CD4-positive, alpha-beta T cell treated with Interleukin-6 for 4 hours (primary cell): ENCODE results near the gene ELMO3.
A peak's percentile ranks its signal among the peaks of the same experiment; 100 is the strongest.

ENCODE experiments used
- DNase-seq: peaks from one replicate; pipeline ENCODE4 v3.0.0-alpha.2; 2020; ENCODE audit warnings: mixed read lengths

The ELMO3 gene

GRCh38 chr16:67244387-67245185 lies 45.7 kb downstream of the ELMO3 start:
- peak; percentile 84 for DNase-seq

- no peak for DNase-seq
Measured at GRCh38 chr16:67245186-67245585, 46.3 kb downstream of the ELMO3 start.

DNA sequence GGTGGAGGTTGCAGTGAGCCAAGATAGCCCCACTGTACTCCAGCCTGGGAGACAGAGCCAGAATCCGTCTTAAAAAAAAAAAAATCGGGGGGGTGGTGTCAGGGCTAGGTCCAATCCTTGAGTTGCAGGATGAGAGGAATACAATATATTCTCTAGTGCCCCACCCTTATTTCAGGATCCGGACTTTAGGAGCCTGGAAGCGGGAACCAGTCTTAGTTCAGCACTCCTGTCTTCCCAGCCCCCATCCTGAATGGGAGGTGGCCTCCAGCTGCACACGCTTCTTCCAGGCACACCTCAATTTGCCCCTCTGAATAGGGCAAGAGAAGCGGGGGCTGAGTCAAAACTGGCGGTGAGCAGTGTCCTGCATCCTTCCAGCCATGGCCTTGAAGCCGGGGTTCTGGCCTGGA lies 46.7 kb downstream of the ELMO3 start:
- no peak for DNase-seq

DNA sequence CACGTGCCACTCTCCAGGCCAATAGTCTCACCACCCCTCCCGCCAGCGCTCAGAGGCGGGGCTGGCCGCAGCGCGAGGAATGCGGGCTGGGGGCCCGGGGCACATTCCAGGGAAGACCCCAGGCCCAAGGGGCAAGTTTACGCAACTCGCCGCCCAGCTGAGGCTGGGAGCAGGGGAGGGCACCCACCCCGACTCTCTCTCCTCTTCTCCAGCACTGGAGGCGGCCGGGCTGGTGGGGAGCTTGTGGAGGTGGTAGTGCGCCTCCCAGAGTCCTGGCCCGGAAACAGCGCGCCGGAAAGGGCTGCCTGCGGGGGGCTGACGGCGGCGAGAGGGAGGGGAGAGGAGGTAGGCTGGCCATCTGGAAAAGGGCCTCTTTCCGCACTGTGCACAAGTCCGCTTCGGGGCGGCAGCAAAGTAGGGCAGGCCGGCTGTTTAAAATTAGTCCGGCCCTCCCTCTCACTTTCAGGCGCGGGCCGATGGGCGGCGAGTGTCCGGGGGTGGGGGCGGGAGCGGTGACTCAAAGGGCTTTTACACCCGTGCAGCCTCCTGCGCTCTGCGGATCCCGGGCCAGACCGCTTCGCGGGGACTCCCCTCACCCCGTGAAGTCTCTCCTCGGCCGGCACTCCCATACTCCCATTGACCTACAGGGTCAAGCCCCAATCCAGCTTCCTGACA lies 47.3 kb downstream of the ELMO3 start:
- DNase-seq: peak; percentile 45

DNA sequence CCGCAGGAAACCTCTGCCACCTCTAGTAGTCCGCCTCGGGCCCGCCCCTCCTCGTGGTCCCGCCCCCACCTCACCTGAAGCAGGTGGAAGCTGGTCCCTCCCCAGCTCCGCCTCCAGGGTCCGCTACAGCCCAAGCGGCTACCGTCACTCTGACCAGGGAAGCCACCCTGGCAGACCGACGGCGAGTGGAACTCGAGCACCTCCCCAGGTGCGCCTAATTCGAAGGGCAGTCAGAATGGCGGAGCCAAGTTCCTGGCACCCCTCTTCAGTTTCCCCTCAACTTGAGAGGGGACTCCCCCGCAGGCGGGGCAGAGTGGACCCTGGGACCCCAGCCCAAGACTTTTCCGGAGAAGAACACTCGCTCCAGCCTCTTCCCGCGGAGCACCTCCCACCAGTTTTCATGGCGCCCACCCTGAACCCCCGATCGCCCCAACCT lies 47.8 kb downstream of the ELMO3 start:
- DNase-seq: peak; percentile 67

DNA sequence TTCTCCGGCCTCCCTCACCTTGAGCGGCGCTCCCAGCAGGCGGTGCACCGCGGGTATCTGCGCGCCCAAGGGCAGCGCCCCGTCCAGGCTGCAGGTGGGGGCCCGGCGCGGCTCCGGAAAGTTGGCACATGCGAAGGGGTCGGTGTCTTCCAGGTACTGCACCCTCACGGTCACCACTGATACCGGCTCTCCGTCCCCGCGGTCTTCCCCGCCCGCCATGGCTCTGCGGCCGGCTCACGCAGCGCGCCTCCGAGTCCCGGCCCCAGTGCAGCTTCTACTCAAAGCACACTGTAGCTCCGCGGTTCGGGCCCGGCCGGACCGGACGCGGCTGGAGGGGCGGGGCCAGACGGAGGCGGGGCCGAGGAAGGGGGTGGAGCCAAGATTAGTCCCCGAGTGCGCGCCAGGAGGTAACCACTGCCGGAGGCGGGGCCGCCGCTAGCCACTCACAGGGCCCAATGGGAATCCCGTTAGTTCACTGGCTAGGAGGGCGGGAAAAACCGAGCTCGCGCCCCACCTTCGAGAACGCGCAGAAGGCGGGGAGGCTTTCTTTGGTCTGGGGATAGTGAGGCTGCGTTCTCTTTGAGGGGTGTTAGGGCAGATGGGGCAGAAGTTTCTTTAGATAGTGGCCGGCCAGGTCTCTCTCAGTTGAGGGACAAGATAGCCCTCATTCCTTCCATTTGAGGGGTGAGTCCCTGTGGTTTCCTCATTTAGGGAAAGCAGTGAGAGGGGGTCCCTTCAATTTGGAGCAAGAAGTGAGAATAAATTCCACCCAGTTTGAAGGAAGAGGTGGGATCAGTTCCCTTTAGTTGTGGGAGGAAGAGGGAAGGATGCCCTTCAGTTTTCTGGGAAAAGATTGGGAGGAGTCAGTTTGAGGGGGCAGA lies 48.5 kb downstream of the ELMO3 start, which contains the start of gene FHOD1:
FHOD1 (minus strand) TSS at position 290 of the 881 bp plus-strand sequence; CDS start at position 219, 71 bp downstream.
- peak; percentile 98 for DNase-seq

DNA sequence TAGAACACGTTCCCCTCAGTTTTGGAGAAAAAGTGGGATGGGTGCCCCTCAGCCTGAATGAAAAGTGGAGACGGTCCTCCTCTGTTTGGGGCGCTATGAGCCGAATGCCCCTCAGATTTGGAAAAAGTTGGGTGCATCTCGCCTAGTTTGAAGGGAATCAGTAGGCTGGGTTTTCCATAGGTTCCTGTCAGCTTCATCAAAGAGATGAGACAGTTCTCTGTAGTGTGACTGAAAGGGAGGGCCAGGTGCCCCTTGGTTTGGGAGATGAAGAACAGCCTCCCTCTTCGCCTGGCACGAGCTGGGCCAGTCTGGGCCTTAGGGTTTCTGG lies 49.1 kb downstream of the ELMO3 start:
- no peak for DNase-seq

DNA sequence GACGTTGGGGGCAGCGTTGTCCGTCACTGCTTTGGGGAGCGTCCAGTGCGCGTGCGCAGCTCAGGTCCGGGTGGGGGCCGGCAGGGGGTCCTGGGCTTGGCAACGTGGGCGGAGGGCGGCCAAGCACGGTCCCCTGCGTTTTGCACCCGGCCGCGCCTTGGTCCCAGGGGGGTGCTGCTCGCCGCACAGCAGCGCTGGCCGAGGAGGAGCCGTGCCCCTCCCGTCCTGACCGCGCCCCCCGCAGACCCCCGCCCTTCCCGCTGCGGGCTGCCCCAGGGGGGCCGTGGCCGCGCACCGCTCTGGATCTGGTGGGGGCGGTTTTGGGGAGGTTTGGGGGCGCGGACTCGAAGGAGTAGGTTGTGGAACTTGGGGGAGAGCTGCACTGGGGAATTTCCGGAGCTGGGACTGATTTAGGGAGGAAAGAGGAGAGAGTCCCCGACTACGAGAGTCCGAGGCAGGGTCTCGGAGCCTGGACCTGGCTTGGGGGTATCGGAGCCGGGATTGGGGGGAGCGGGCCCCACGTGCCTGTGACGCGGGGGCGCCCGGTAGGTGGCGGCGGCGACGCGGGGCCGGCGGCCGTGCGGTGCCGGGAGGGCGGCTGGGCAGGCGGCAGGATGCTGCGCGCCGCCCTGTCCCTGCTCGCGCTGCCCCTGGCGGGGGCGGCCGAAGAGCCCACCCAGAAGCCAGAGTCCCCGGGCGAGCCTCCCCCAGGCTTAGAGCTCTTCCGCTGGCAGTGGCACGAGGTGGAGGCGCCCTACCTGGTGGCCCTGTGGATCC lies 49.7 kb downstream of the ELMO3 start, which contains the start of gene SLC9A5:
SLC9A5 (plus strand) TSS at position 579 of the 777 bp plus-strand sequence; CDS start at position 615, 36 bp downstream.
- peak; percentile 39 for DNase-seq

DNA sequence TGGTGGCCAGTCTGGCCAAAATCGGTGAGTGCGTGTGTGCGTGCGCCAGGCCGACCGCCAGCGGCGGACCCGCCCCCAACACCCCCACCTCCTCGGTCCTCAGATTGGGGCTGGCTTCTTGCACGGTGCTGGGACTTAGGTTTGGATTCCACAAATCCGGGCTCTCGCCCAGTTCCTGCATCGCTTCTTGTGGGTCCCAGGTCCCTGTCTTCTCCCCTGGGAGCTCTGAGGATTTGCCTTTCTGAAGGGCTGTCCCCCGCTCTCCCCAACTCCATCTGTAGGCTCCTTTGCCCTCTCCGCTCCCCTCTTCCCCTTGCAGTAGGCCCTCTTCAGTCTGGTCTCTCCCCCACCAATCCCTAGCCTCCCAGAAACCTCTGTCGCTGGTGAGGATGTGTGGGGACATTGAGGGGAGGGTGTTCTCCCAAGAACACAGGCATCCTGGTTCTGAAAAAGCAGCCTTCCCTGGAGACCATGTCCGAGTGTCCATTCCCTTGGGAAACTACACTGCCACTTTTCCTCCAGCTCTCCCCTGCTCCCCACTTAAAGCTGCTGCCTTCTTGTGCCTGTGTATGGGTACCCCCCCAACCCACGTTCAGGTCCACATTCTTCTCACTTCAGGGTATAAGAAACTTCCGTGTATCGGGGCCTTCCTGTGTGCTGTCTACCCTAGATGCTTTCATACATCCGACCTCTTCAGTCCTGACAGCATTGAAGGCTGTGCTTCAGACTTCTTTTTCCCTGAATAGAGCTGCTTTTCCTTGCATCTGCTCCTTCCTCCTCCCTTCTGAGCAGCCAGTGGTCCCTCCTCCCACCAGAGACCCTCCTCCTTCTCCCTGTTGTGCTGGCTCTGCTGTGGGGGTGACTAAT lies 50.5 kb downstream of the ELMO3 start:
- no peak for DNase-seq

DNA sequence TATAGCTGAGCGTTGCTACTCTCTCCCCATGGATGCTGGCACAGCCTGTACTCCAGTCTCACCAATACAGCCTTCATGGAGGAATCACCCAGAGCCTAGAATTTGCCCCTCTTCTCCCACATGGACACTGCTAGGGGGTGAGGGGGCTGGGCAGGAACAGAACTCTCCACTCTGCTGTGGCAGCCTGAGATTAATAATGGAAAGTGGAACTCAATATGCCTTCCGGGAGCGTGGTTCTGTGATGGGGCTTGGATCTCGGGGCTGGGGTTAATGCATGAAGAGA lies 51.1 kb downstream of the ELMO3 start:
- no peak for DNase-seq

DNA sequence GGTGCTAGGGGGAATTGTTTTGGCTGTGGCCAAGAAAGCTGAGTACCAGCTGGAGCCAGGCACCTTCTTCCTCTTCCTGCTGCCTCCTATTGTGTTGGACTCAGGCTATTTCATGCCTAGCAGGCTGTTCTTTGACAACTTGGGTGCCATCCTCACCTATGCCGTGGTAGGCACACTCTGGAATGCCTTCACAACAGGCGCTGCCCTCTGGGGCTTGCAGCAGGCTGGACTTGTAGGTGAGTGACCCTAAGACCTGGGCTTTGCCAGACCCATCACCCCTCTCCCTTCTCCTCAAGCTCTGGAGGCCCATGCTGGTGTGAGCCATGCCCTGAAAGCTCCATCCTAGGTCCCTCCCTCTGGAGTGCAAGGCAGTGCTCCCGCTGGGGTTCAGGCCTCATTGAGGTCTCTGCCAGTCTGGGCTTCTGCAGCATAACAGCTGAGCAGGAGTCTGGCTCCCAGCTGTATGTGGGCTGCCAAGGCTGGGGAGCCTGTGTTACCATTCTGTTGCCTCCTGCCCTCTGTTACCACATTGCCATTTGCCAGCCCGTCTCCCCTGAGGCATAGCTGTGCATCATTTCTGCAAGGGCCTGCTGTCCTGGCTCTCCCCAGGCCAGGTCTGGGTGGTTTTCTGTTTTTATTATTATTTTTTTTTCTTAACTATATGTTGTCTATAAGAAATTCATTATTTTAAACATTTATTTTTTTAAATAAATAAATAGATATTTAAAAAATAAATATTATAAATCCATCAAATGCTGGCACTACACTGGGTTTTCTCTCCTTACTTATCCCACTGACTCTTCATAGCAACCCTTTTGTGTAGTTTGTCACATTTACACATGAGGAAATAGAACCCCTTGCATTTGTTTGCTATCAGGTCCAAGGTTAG lies 53.9 kb downstream of the ELMO3 start:
- DNase-seq: no peak
